Naive thymus-derived CD4-positive, alpha-beta T cell (primary cell): ENCODE data around the gene NCF2. TPM values are rescaled to one million over a fixed set of nuclear protein-coding genes. Genes with fewer than 3 reads are reported as not detected.

Experiments
- ATAC-seq: fragments of 150-1000 bp; cut with Tn5 transposase; 2 replicates; pipeline ENCODE4 v1.10.0; 2021; ENCODE audit warnings: mild to moderate bottlenecking, moderate library complexity
- CTCF ChIA-PET: fragments of 350-600 bp; sonication (Branson Sonifier 250); formaldehyde crosslinking; loops from one replicate; lab custom pipeline; 2021; ENCODE audit warnings: antibody characterized with exemption; lab: Charles Lee
- POLR2A ChIA-PET: fragments of 350-600 bp; sonication (Branson Sonifier 250); formaldehyde crosslinking; loops from one replicate; lab custom pipeline; 2021; ENCODE audit warnings: antibody characterized with exemption, inconsistent platforms; lab: Charles Lee
- DNase-seq, 9 donors: peaks; one replicate each; pipeline versions ENCODE4 v3.0.0 to v3.0.0-alpha.2; 2020 to 2022; ENCODE audit warnings: mixed read lengths in 1 of 9
- H3K27ac ChIP-seq: one replicate; pipeline ENCODE4 v1.7.0; 2013; ENCODE audit warnings: mild to moderate bottlenecking, low read depth, low read length, moderate library complexity
- H3K27me3 ChIP-seq, 2 donors: one replicate each; pipeline ENCODE4 v1.7.0; 2013; ENCODE audit warnings: low read length in 2 of 2, mild to moderate bottlenecking in 2 of 2, moderate library complexity in 2 of 2; ENCODE audit not compliant: control insufficient read depth in 2 of 2, insufficient read depth in 2 of 2
- H3K36me3 ChIP-seq, 3 experiments: 1 replicate in 2 of 3; 2 replicates in 1 of 3; pipeline ENCODE4 v1.7.0; 2013; ENCODE audit warnings: low read length in 3 of 3, mild to moderate bottlenecking in 3 of 3, moderate library complexity in 1 of 3; ENCODE audit not compliant: insufficient read depth in 3 of 3, control insufficient read depth in 2 of 3
- H3K4me1 ChIP-seq, 2 donors: one replicate each; pipeline ENCODE4 v1.7.0; 2013; ENCODE audit warnings: low read length in 2 of 2, mild to moderate bottlenecking in 2 of 2, moderate library complexity in 1 of 2; ENCODE audit not compliant: control insufficient read depth in 2 of 2, insufficient read depth in 2 of 2
- H3K4me3 ChIP-seq: 2 replicates; pipeline ENCODE4 v1.7.0; 2013; ENCODE audit warnings: mild to moderate bottlenecking, low read length
- H3K9me3 ChIP-seq, 3 experiments: 1 replicate in 2 of 3; 2 replicates in 1 of 3; pipeline ENCODE4 v1.7.0; 2013; ENCODE audit warnings: low read length in 3 of 3; ENCODE audit not compliant: control insufficient read depth in 2 of 3
- H3K27ac Mint-ChIP-seq, 9 donors: one replicate each; pipeline ENCODE4 v1.8.0; 2020 to 2022; ENCODE audit warnings: mixed read lengths in 9 of 9, mild to moderate bottlenecking in 8 of 9, moderate library complexity in 5 of 9, inconsistent platforms in 2 of 9
- H3K27me3 Mint-ChIP-seq, 5 donors: one replicate each; pipeline ENCODE4 v1.8.0; 2021 to 2022; ENCODE audit warnings: mixed read lengths in 5 of 5, mild to moderate bottlenecking in 1 of 5
- H3K36me3 Mint-ChIP-seq, 5 donors: one replicate each; pipeline ENCODE4 v1.8.0; 2020 to 2022; ENCODE audit warnings: mixed read lengths in 5 of 5, mild to moderate bottlenecking in 3 of 5, inconsistent platforms in 1 of 5
- H3K4me1 Mint-ChIP-seq, 7 donors: one replicate each; pipeline ENCODE4 v1.8.0; 2020 to 2022; ENCODE audit warnings: mixed read lengths in 7 of 7, mild to moderate bottlenecking in 3 of 7, inconsistent platforms in 1 of 7
- H3K4me3 Mint-ChIP-seq, 10 donors: one replicate each; pipeline ENCODE4 v1.8.0; 2020 to 2022; ENCODE audit warnings: mild to moderate bottlenecking in 10 of 10, mixed read lengths in 10 of 10, moderate library complexity in 6 of 10, inconsistent platforms in 2 of 10
- H3K9me3 Mint-ChIP-seq, 11 donors: one replicate each; pipeline ENCODE4 v1.8.0; 2020 to 2022; ENCODE audit warnings: mixed read lengths in 11 of 11, mild to moderate bottlenecking in 4 of 11, inconsistent platforms in 1 of 11, moderate library complexity in 1 of 11
- intact Hi-C, 2 donors: fragments of 100-400 bp; cut with micrococcal nuclease; formaldehyde crosslinking; loops; one replicate each; pipeline ENCODE4 v1.15.1; 2023
- polyA plus RNA-seq, 2 donors: library from polyadenylated mRNA; unstranded; fragments of 300-500 nt; fragmentation: Illumina TruSeq; gene quantifications; one replicate each; pipeline ENCODE4 v1.2.3, GENCODE V29; 2021
- total RNA-seq, 6 experiments: library from RNA in 5 of 6; stranded (reverse) in 5 of 6; gene quantifications; 1 replicate in 5 of 6; 2 replicates in 1 of 6; pipeline ENCODE4 v1.2.3 and lab custom pipeline; 2021 to 2026

The NCF2 gene
- total and polyA plus RNA-seq, 7 experiments from 2014 or later, result 0.43 to 145 (median 3.8) TPM

DNA sequence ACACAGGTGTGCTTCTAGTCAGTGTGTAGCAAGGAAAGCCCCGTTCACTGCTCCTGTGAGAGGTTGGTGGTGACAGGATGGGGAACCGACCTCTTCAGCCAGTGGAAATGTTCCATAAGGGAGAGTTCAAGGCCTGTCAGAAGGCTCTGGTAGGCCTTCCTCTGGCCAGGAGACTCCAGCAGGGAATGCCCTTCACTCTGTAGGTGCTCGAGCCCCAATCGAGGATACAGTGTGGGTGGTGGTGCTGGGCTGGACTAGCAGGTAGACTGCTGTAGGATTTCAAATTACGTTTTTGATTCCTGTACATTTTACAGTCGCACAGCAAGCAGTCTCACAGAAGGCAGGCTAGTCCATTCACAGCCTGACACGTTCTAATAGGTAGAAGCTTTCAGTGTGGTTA is 37.8 kb downstream of the NCF2 start:
- Mint-ChIP-seq H3K27me3 (no peaks in the 10 kb centered on the region), H3K9me3 (no peaks in the 10 kb centered on the region), H3K4me1 (peaks cover 0 to 11% (median 0%) of the 10 kb centered on the region in 7 donors), H3K27ac (peak overlapping the region in 2 of 9 donors; percentile 33 to 43), H3K36me3 (peaks cover 13 to 29% (median 24%) of the 10 kb centered on the region in 5 donors), H3K4me3 (no peak overlapping the region)
- intact Hi-C loops, result no loop called here
- Histone ChIP-seq H3K4me1 (no peaks in the 10 kb centered on the region), H3K36me3 (peaks cover 14 to 52% (median 30%) of the 10 kb centered on the region in 3 experiments), H3K9me3 (no peaks in the 10 kb centered on the region), H3K27me3 (no peaks in the 10 kb centered on the region), H3K4me3 (no peak overlapping the region), H3K27ac (no peak overlapping the region)
- ChIA-PET CTCF (no interaction called here), POLR2A (no interaction called here)
- no peak for DNase-seq
- ATAC-seq, result no peak

DNA sequence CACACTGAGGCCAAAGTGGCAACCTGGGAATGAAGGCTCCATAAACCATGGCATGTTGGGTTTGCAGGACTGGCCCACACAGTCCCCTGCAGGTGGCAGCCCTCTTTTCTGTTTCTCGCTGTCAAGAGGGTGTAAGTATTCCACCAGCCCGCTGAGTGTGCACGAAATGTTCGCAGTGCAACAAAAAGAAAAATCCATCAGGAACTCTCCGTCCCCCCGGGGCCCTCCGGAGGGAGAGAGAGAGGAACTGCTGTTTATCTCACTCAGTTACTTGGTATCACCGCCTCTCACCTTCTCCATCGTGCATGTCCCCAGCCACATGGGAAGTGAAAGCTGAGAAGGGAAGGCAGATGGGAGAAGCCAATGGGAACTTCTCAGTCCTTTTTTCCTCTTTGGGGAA is 38.3 kb downstream of the NCF2 start:
- ChIA-PET CTCF (no interaction called here), POLR2A (no interaction called here)
- Mint-ChIP-seq H3K4me3 (no peak overlapping the region), H3K27me3 (no peaks in the 10 kb centered on the region), H3K4me1 (peaks cover 0 to 12% (median 0%) of the 10 kb centered on the region in 7 donors), H3K27ac (peak overlapping the region in 1 of 9 donors; percentile 59), H3K36me3 (peaks cover 16 to 35% (median 30%) of the 10 kb centered on the region in 5 donors), H3K9me3 (no peaks in the 10 kb centered on the region)
- Histone ChIP-seq H3K36me3 (peaks cover 14 to 57% (median 30%) of the 10 kb centered on the region in 3 experiments), H3K4me3 (no peak overlapping the region), H3K27me3 (no peaks in the 10 kb centered on the region), H3K27ac (no peak overlapping the region), H3K9me3 (no peaks in the 10 kb centered on the region), H3K4me1 (no peaks in the 10 kb centered on the region)
- no peak for DNase-seq
- no peak for ATAC-seq
- intact Hi-C loops, result no loop called here

DNA sequence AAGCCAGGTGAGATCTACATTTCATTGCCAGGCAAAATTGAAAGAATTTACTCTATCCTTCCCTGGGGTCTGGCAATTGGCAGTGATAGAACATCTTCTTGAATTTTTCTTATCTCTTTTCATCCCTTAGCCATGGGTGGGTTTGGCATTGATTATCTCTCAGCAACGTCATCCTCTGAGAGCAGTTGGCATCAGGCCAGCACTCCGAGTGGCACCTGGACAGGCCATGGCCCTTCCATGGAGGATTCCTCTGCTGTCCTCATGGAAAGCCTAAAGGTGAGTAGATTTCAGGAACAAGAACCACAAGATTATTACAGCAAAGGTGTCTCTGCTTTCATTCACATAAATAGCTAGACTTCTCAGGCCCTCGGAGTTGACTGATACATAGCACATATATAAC is 39.3 kb downstream of the NCF2 start:
- no peak for ATAC-seq
- ChIA-PET POLR2A (no interaction called here), CTCF (no interaction called here)
- no peak for DNase-seq
- no peaks in the 10 kb centered on the region for H3K27me3 ChIP-seq
- H3K36me3 ChIP-seq, result peaks cover 22 to 67% (median 38%) of the 10 kb centered on the region in 3 experiments
- Mint-ChIP-seq H3K27me3 (no peaks in the 10 kb centered on the region), H3K9me3 (no peaks in the 10 kb centered on the region), H3K27ac (peak overlapping the region in 5 of 9 donors; percentile 23 to 80 (median 46)), H3K4me3 (no peak overlapping the region), H3K36me3 (peaks cover 20 to 42% (median 34%) of the 10 kb centered on the region in 5 donors), H3K4me1 (peaks cover 0 to 16% (median 0%) of the 10 kb centered on the region in 7 donors)
- H3K4me1 ChIP-seq, result no peaks in the 10 kb centered on the region
- H3K9me3 ChIP-seq, result no peaks in the 10 kb centered on the region
- H3K4me3 ChIP-seq, result no peak overlapping the region
- H3K27ac ChIP-seq, result no peak overlapping the region
- intact Hi-C loops, result no loop called here

DNA sequence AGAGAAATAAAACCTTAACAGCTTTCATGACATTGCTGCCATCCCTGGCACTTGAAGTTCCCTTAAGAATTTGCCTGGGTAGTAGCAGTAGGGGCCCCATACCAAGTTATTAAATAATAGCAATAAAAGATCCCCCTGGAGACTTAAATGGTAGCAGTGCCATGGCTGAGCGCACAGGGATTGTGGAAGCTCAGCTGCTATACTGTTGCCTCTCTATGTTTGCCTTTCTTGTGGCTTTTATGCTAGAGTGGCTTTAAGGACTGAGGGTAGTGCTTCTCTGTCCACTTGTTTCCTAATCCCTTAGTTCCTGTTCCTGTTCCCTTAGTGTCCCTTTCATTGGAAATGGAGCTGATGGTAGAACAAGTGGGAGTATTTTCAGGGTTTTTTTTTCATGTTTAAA is 42.1 kb downstream of the NCF2 start:
- ChIA-PET POLR2A (no interaction called here), CTCF (interaction anchor here (0.7 to 0.8 kb wide), 2 partner anchors 266 to 632 kb away, joined by 3 read pairs; no protein-coding TSS in a partner anchor)
- ATAC-seq (no peak), DNase-seq (no peak)
- no peak overlapping the region for H3K27ac Mint-ChIP-seq
- peaks cover 4 to 14% (median 5%) of the 10 kb centered on the region in 7 donors for H3K4me1 Mint-ChIP-seq
- H3K27ac ChIP-seq, result no peak overlapping the region
- peaks cover 39 to 79% (median 45%) of the 10 kb centered on the region in 3 experiments for H3K36me3 ChIP-seq
- peaks cover 26 to 56% (median 34%) of the 10 kb centered on the region in 5 donors for H3K36me3 Mint-ChIP-seq
- H3K27me3 ChIP-seq, result no peaks in the 10 kb centered on the region
- no peak overlapping the region for H3K4me3 ChIP-seq
- no peaks in the 10 kb centered on the region for H3K27me3 Mint-ChIP-seq
- H3K9me3 Mint-ChIP-seq, result no peaks in the 10 kb centered on the region
- no peak overlapping the region for H3K4me3 Mint-ChIP-seq
- H3K9me3 ChIP-seq, result no peaks in the 10 kb centered on the region
- intact Hi-C loops, result loop anchor here in 1 of 2 donors (10.0 kb wide), 1 partner anchor 673 kb away; no protein-coding TSS in a partner anchor
- H3K4me1 ChIP-seq, result no peaks in the 10 kb centered on the region

DNA sequence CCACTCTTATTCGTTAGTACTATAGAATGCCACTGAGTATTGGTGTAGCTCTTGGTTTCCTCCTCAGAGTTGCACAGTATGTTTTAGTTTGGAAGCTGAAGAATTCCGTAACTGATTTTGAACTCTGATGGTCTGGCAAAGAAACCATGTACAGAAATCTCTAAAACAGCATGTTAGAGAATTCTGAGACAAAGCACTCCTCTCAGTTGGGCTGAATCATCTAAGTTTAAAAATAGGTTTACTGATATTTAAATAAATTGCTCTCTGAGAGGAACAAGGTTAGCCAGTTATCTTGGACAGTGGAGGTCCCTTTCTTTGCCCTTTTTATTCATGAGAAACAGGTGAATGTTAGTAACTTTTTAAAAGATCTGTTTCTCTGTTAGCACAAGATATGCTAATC is 43.8 kb downstream of the NCF2 start:
- Histone ChIP-seq H3K9me3 (no peaks in the 10 kb centered on the region), H3K27ac (no peak overlapping the region), H3K27me3 (no peaks in the 10 kb centered on the region), H3K4me3 (no peak overlapping the region), H3K36me3 (peaks cover 40 to 74% (median 53%) of the 10 kb centered on the region in 3 experiments), H3K4me1 (no peaks in the 10 kb centered on the region)
- Mint-ChIP-seq H3K4me1 (peaks cover 4 to 16% (median 7%) of the 10 kb centered on the region in 7 donors), H3K9me3 (no peaks in the 10 kb centered on the region), H3K27me3 (no peaks in the 10 kb centered on the region), H3K36me3 (peaks cover 29 to 57% (median 32%) of the 10 kb centered on the region in 5 donors), H3K4me3 (no peak overlapping the region), H3K27ac (peak overlapping the region in 2 of 9 donors; percentile 25 to 28)
- ATAC-seq (no peak), DNase-seq (no peak)
- intact Hi-C loops, result loop anchor here in 1 of 2 donors (10.0 kb wide), 1 partner anchor 672 kb away; no protein-coding TSS in a partner anchor
- ChIA-PET POLR2A (no interaction called here), CTCF (no interaction called here)

DNA sequence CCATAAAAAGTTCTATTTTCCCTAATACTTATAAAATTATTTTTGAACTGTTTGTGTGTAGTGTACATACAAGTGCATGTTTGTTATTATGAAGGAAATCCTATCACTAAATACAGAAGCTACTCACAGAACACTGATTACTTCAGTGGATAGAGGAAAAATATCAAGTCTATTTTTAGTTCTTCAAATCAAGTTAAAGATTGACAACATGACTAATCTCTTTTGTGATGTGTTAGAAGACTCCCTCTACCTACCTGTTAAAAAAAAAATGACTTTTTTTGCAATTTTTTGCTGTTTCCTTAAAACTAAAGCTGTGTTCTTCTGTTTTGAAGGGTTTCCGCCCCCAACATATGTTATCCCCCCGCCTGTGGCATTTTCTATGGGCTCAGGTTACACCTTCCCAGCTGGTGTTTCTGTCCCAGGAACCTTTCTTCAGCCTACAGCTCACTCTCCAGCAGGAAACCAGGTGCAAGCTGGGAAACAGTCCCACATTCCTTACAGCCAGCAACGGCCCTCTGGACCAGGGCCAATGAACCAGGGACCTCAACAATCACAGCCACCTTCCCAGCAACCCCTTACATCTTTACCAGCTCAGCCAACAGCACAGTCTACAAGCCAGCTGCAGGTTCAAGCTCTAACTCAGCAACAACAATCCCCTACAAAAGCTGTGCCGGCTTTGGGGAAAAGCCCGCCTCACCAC is 45.5 kb downstream of the NCF2 start:
- POLR2A ChIA-PET, result interaction anchor here (0.8 kb wide), 1 partner anchor 13 kb away, joined by 3 read pairs; no protein-coding TSS in a partner anchor
- Mint-ChIP-seq H3K9me3 (no peaks in the 10 kb centered on the region), H3K4me1 (peaks cover 4 to 12% (median 9%) of the 10 kb centered on the region in 7 donors), H3K4me3 (no peak overlapping the region), H3K27me3 (no peaks in the 10 kb centered on the region), H3K36me3 (peaks cover 25 to 59% (median 28%) of the 10 kb centered on the region in 5 donors), H3K27ac (peak overlapping the region in 4 of 9 donors; percentile 25 to 72 (median 52))
- CTCF ChIA-PET, result interaction anchor here (1.6 kb wide), 1 partner anchor 75 kb away, joined by 16 read pairs; no protein-coding TSS in a partner anchor
- DNase-seq, result no peak
- H3K27ac ChIP-seq, result no peak overlapping the region
- no peak for ATAC-seq
- H3K9me3 ChIP-seq, result no peaks in the 10 kb centered on the region
- intact Hi-C loops, result loop anchor here (5.0 to 10.0 kb wide), 3 partner anchors 37 to 670 kb away; no protein-coding TSS in a partner anchor
- no peaks in the 10 kb centered on the region for H3K4me1 ChIP-seq
- peaks cover 43 to 74% (median 47%) of the 10 kb centered on the region in 3 experiments for H3K36me3 ChIP-seq
- H3K4me3 ChIP-seq, result no peak overlapping the region
- no peaks in the 10 kb centered on the region for H3K27me3 ChIP-seq
